Spleen (tissue), 11 donors: ENCODE measurements around the gene ZNF514. TPM values are rescaled to one million over a fixed set of nuclear protein-coding genes. Genes with fewer than 3 reads are reported as not detected.

ENCODE experiments used
- DNase-seq: peaks from one replicate; pipeline ENCODE4 v3.0.0-alpha.2; 2020
- H3K27ac ChIP-seq, 8 donors: fragments of 200-600 bp; sonication (generic) in 7 of 8; 1 replicate in 4 of 8; 2 replicates in 4 of 8; pipeline versions ENCODE4 v1.5.0 to v1.8.0; 2016 to 2021; ENCODE audit warnings: inconsistent platforms in 4 of 8, mild to moderate bottlenecking in 4 of 8, moderate library complexity in 1 of 8
- H3K27me3 ChIP-seq, 7 donors: fragments of 200-600 bp; sonication (generic) in 6 of 7; replicated peaks in 1 of 7; 1 replicate in 4 of 7; 2 replicates in 3 of 7; pipeline versions ENCODE4 v1.5.0 to v1.8.0; 2016 to 2021; ENCODE audit warnings: inconsistent platforms in 3 of 7, mild to moderate bottlenecking in 1 of 7
- H3K36me3 ChIP-seq, 6 donors: fragments of 200-600 bp; sonication (generic) in 5 of 6; 1 replicate in 4 of 6; 2 replicates in 2 of 6; pipeline versions ENCODE4 v1.5.0 to v1.8.0; 2016 to 2021; ENCODE audit warnings: inconsistent platforms in 2 of 6
- H3K4me1 ChIP-seq, 6 donors: fragments of 200-600 bp; sonication (generic) in 5 of 6; 1 replicate in 3 of 6; 2 replicates in 3 of 6; pipeline versions ENCODE4 v1.5.0 to v1.8.0; 2016 to 2021; ENCODE audit warnings: inconsistent platforms in 3 of 6
- H3K4me3 ChIP-seq, 8 donors: fragments of 200-600 bp; sonication (generic) in 7 of 8; 1 replicate in 4 of 8; 2 replicates in 4 of 8; pipeline versions ENCODE4 v1.5.0 to v1.8.0; 2016 to 2021; ENCODE audit warnings: inconsistent platforms in 4 of 8, mild to moderate bottlenecking in 4 of 8, moderate library complexity in 2 of 8
- H3K9me3 ChIP-seq, 8 donors: fragments of 200-600 bp; sonication (generic) in 7 of 8; 1 replicate in 4 of 8; 2 replicates in 4 of 8; pipeline versions ENCODE4 v1.5.0 to v1.8.0; 2016 to 2021; ENCODE audit warnings: inconsistent platforms in 4 of 8
- CTCF ChIP-seq, 11 experiments: fragments of 200-600 bp in 7 of 11; fragments of 450-650 bp in 4 of 11; sonication (generic) in 4 of 11; IDR thresholded peaks in 8 of 11; conservative IDR thresholded peaks in 3 of 11; 1 replicate in 7 of 11; 2 replicates in 4 of 11; pipeline versions ENCODE4 v1.4.0 to v1.8.0; 2016 to 2021; ENCODE audit warnings: antibody characterized with exemption in 11 of 11, inconsistent platforms in 4 of 11, mild to moderate bottlenecking in 1 of 11
- POLR2A ChIP-seq, 3 donors: fragments of 450-650 bp; IDR thresholded peaks; one replicate each; pipeline ENCODE4 v1.5.1; 2017; ENCODE audit warnings: antibody characterized with exemption in 3 of 3, mild to moderate bottlenecking in 1 of 3
- POLR2AphosphoS5 ChIP-seq, 3 donors: sonication (generic); formaldehyde crosslinking; IDR thresholded peaks; one replicate each; pipeline ENCODE4 v1.5.1; 2017; ENCODE audit warnings: antibody characterized with exemption in 3 of 3
- WGBS, 5 donors: extraction: QIAGEN DNeasy Blood & Tissue Kit in 3 of 5; methylation state at CpG; one replicate each; pipeline versions ENCODE4 v1.1.5 to v1.1.7; 2013 to 2018; 5-methylcytosine and 5-hydroxymethylcytosine counted together
- intact Hi-C: fragments of 100-400 bp; cut with DNase I; formaldehyde crosslinking; loops from one replicate; pipeline ENCODE4 v1.15.0; 2023; ENCODE audit warnings: low total_unique reads
- polyA plus RNA-seq, 3 donors: library from polyadenylated mRNA; stranded (reverse); fragments of 200-250 nt; gene quantifications; one replicate each; pipeline ENCODE4 v1.2.1, GENCODE V29; 2013
- total RNA-seq, 7 donors: library from RNA; depleted of rRNA in 3 of 7; stranded (reverse); fragments of >200 nt in 3 of 7; fragmentation: NEBNext Ultra II Directional in 4 of 7; extraction: Animal tissue kit (Norgen Biotek cat#: 25700) in 4 of 7; gene quantifications; one replicate each; pipeline versions ENCODE4 v1.1.0 to v1.2.1, GENCODE V29; 2016 to 2021
- donor health status: healthy with polysubstance abuse.
- donor health status: DM: no; HTN: no; CAD: no; lungs with moderate emphysema.
- donor health status: DM: no; HTN: no; CAD: no.
- donor health status: Bipolar disorder and iron deficiency.
- donor health status: healthy.
- donor health status: DM: no; HTN: no; CAD: no.
- donor health status: DM: yes; HTN: yes; CAD: no.

ZNF514 gene
- total and polyA plus RNA-seq, 10 donors = 8.3 to 23.1 (median 16.6) TPM

DNA sequence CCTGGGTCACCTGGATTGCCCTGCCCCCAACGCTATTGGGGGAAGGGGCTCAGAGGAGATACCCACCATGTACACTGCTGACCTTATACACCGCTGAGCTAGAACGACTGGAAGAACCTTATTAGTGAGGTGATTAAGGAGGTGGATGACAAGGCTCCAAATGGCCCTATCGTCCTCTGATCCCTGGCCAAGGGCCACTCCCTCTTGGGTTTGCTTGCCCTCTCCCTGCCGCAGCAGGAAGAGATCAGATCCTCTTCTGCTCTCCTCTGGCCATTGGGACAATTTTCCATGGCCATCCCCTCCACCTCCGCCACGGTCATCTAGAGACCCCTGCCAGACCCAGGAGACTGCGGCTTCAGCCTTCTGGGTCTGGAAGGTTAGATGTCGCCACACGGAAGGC lies 1.2 kb downstream of the ZNF514 start:
- intact Hi-C loops = no loop called here

DNA sequence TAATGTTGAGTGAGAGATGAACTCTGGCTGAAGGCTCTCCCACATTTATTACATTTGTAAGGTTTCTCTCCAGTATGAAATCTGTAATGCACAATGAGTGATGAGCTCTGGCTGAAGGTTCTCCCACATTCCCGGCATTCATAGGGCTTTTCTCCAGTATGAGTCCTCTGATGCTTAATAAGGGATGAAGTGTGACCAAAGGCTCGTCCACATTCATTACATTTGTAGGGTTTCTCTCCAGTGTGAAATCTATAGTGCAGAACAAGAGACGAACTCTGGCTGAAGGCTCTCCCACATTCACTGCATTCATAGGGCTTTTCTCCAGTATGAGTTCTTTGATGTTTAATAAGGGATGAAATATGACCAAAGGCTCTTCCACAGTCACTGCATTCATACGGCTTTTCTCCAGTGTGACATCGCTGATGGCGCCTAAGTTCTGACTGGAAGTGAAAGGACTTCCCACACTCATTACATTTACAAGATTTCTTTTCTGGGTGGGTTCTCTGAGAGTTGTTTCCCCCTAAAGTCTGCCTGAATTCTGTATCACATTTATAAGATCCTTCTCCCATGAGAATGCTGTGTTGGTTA lies 10.2 kb downstream of the ZNF514 start:
- WGBS, 5 donors = 89 to 98% (median 95%) methylated on average over 6 of the region's 6 CpGs
- intact Hi-C loops = no loop called here
- no peak overlapping the region for H3K27ac ChIP-seq
- H3K27me3 ChIP-seq = no peaks in the 10 kb centered on the region
- TF ChIP-seq CTCF (IDR thresholded peaks at IDR 0.05 in 8 of 11, conservative IDR thresholded peaks at IDR 0.05 in 3 of 11) (no peak), POLR2AphosphoS5 (IDR thresholded peaks at IDR 0.05) (no peak), POLR2A (IDR thresholded peaks at IDR 0.05) (no peak)
- H3K36me3 ChIP-seq = peaks cover 7 to 94% (median 52%) of the 10 kb centered on the region in 6 donors
- no peak overlapping the region for H3K4me3 ChIP-seq
- H3K9me3 ChIP-seq = peaks cover 21 to 100% (median 100%) of the 10 kb centered on the region in 8 donors
- no peaks in the 10 kb centered on the region for H3K4me1 ChIP-seq
- no peak for DNase-seq

More for the DNA sequence above, 1.2 kb downstream of the ZNF514 start:
- Histone ChIP-seq H3K36me3 (peaks cover 2 to 38% (median 26%) of the 10 kb centered on the region in 6 donors), H3K9me3 (peaks cover 0 to 37% (median 27%) of the 10 kb centered on the region in 8 donors), H3K27me3 (no peaks in the 10 kb centered on the region), H3K4me1 (peaks cover 9 to 27% (median 16%) of the 10 kb centered on the region in 6 donors), H3K4me3 (peak overlapping the region in 7 of 8 donors; percentile 50 to 91 (median 65)), H3K27ac (peak overlapping the region in 4 of 8 donors; percentile 14 to 87 (median 82))
- WGBS, 5 donors = 72 to 94% (median 77%) methylated on average over 6 to 10 of the region's 10 CpGs
- TF ChIP-seq POLR2AphosphoS5 (IDR thresholded peaks at IDR 0.05) (no peak), CTCF (IDR thresholded peaks at IDR 0.05 in 8 of 11, conservative IDR thresholded peaks at IDR 0.05 in 3 of 11) (no peak), POLR2A (IDR thresholded peaks at IDR 0.05) (no peak)
- DNase-seq = no peak

- peaks cover 0 to 49% (median 5%) of the 10 kb centered on the region in 6 donors for H3K36me3 ChIP-seq
- intact Hi-C loops = no loop called here
- H3K4me3 ChIP-seq = no peak overlapping the region
- no peak for TF ChIP-seq POLR2A (IDR thresholded peaks at IDR 0.05)
- no peak for TF ChIP-seq CTCF (IDR thresholded peaks at IDR 0.05 in 8 of 11, conservative IDR thresholded peaks at IDR 0.05 in 3 of 11)
- TF ChIP-seq POLR2AphosphoS5 (IDR thresholded peaks at IDR 0.05) = no peak
- peaks cover 22 to 100% (median 100%) of the 10 kb centered on the region in 8 donors for H3K9me3 ChIP-seq
- no peaks in the 10 kb centered on the region for H3K27me3 ChIP-seq
- no peaks in the 10 kb centered on the region for H3K4me1 ChIP-seq
- whole genome bisulfite sequencing, 5 donors = 94 to 98% (median 96%) methylated on average over 2 of the region's 2 CpGs
- DNase-seq = no peak
- H3K27ac ChIP-seq = no peak overlapping the region
These were observed 15.8 kb downstream of the ZNF514 start for GRCh38 chr2:95143838-95144237.

GRCh38 chr2:95138702-95139101 lies 20.9 kb downstream of the ZNF514 start:
- Histone ChIP-seq H3K9me3 (peaks cover 5 to 100% (median 91%) of the 10 kb centered on the region in 8 donors), H3K27ac (no peak overlapping the region), H3K36me3 (peaks cover 0 to 9% (median 0%) of the 10 kb centered on the region in 6 donors), H3K4me3 (no peak overlapping the region), H3K4me1 (no peaks in the 10 kb centered on the region), H3K27me3 (no peaks in the 10 kb centered on the region)
- TF ChIP-seq POLR2AphosphoS5 (IDR thresholded peaks at IDR 0.05) = no peak
- TF ChIP-seq CTCF (IDR thresholded peaks at IDR 0.05 in 8 of 11, conservative IDR thresholded peaks at IDR 0.05 in 3 of 11) = no peak
- intact Hi-C loops = no loop called here
- WGBS, 5 donors = 56 to 83% (median 76%) methylated on average over 1 of the region's 1 CpG
- no peak for DNase-seq
